ENCODE results near the gene MINDY1. TPM values are rescaled to one million over a fixed set of nuclear protein-coding genes. Genes with fewer than 3 reads are reported as not detected.

The MINDY1 gene
- total and polyA plus RNA-seq, 9 of the 15 experiments (the other 6 are each of a cell fraction or from before 2014, with no cell fraction given) = 0.49 to 11.0 (median 6.0) TPM

DNA sequence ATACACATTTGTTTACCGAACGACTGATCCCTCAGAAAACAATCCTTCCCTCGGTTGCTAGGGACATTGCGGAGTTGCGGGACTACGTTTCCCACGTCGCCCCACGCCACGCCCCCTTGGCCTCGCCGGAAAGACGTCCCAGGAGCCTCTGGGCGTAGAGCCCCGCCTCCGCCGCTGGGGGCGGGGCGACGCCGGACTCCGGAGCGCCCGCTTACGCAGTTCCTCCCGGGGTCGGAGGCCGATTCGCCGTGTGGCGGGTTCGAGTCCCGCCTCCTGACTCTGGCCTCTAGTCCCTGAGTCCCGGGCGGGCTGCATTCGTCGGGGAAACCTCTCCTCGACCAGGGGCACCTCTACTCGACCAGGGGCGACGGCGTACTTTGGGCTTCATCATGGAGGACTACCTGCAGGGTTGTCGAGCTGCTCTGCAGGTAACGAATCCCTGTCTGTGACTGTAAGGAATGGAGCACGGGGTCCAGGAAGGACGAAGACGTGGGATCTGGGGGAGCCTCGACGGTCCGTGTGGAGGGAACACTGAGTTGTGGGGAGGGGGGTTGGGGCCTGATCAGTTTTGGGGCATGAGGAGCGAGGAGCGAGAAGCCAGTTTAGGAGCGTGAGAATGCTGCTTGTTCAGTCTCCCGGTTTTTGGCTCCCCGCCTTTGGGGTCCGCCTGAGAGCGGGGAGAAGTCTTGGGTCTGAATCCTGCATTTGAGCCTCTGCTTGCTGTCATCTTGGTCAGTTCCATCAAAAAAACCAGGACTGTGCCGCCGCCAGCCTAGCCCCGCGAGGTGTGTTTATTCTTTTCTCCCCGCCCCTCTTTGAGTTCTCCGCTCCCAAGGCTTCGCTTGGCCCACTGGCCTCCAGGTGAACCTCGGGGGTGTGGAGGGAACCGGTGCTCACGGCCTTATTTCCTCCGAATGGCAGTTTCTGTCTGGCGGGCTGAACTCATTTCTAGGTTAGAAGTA is 1.8 kb upstream of the MINDY1 start, which contains the start of gene PRUNE1 (continued):
- TF ChIP-seq, protein P1, sequence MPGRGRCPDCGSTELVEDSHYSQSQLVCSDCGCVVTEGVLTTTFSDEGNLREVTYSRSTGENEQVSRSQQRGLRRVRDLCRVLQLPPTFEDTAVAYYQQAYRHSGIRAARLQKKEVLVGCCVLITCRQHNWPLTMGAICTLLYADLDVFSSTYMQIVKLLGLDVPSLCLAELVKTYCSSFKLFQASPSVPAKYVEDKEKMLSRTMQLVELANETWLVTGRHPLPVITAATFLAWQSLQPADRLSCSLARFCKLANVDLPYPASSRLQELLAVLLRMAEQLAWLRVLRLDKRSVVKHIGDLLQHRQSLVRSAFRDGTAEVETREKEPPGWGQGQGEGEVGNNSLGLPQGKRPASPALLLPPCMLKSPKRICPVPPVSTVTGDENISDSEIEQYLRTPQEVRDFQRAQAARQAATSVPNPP (IDR thresholded peaks at IDR 0.05; ENCODE audit: borderline replicate concordance, insufficient read depth, insufficient read length) = no peak
- TF ChIP-seq ZNF644 (tag; IDR thresholded peaks at IDR 0.05; ENCODE audit: low read depth) = no peak
- no peak for TF ChIP-seq SMARCA4 (IDR thresholded peaks at IDR 0.05)
- TF ChIP-seq CEBPG (CRISPR knock-in tag; IDR thresholded peaks at IDR 0.05) = peak; percentile 53; the same call in 1 of the 2 replicates
- TF ChIP-seq CEBPG (tag; conservative IDR thresholded peaks at IDR 0.05 in 1 of 2, IDR thresholded peaks at IDR 0.05 in 1 of 2) = no peak
- TF ChIP-seq ZNF586 (CRISPR knock-in tag; conservative IDR thresholded peaks at IDR 0.05) = no peak
- TF ChIP-seq, protein P2, sequence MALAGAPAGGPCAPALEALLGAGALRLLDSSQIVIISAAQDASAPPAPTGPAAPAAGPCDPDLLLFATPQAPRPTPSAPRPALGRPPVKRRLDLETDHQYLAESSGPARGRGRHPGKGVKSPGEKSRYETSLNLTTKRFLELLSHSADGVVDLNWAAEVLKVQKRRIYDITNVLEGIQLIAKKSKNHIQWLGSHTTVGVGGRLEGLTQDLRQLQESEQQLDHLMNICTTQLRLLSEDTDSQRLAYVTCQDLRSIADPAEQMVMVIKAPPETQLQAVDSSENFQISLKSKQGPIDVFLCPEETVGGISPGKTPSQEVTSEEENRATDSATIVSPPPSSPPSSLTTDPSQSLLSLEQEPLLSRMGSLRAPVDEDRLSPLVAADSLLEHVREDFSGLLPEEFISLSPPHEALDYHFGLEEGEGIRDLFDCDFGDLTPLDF (CRISPR knock-in tag; IDR thresholded peaks at IDR 0.05) = no peak
- TF ChIP-seq SLC30A9 (CRISPR knock-in tag; IDR thresholded peaks at IDR 0.05) = no peak
- no peak for TF ChIP-seq PRMT5 (CRISPR knock-in tag; IDR thresholded peaks at IDR 0.05)
- TF ChIP-seq PYGO2 (tag; IDR thresholded peaks at IDR 0.05) = no peak
- peak; percentile 86 for TF ChIP-seq RFX1 (IDR thresholded peaks at IDR 0.05)
- TF ChIP-seq, protein P3, sequence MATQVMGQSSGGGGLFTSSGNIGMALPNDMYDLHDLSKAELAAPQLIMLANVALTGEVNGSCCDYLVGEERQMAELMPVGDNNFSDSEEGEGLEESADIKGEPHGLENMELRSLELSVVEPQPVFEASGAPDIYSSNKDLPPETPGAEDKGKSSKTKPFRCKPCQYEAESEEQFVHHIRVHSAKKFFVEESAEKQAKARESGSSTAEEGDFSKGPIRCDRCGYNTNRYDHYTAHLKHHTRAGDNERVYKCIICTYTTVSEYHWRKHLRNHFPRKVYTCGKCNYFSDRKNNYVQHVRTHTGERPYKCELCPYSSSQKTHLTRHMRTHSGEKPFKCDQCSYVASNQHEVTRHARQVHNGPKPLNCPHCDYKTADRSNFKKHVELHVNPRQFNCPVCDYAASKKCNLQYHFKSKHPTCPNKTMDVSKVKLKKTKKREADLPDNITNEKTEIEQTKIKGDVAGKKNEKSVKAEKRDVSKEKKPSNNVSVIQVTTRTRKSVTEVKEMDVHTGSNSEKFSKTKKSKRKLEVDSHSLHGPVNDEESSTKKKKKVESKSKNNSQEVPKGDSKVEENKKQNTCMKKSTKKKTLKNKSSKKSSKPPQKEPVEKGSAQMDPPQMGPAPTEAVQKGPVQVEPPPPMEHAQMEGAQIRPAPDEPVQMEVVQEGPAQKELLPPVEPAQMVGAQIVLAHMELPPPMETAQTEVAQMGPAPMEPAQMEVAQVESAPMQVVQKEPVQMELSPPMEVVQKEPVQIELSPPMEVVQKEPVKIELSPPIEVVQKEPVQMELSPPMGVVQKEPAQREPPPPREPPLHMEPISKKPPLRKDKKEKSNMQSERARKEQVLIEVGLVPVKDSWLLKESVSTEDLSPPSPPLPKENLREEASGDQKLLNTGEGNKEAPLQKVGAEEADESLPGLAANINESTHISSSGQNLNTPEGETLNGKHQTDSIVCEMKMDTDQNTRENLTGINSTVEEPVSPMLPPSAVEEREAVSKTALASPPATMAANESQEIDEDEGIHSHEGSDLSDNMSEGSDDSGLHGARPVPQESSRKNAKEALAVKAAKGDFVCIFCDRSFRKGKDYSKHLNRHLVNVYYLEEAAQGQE (IDR thresholded peaks at IDR 0.05; ENCODE audit: borderline replicate concordance) = no peak
- TF ChIP-seq, protein P3 (CRISPR knock-in tag; IDR thresholded peaks at IDR 0.05; ENCODE audit: low read depth) = peak; percentile 56; the same call in 1 of the 2 replicates
- TF ChIP-seq EP400 (IDR thresholded peaks at IDR 0.05) = peak; percentile 65
- TF ChIP-seq KAT7 (CRISPR knock-in tag; IDR thresholded peaks at IDR 0.05; ENCODE audit: borderline replicate concordance) = peak; percentile 33; the same call in 1 of the 2 replicates
- TF ChIP-seq SMAD4 (CRISPR knock-in tag; conservative IDR thresholded peaks at IDR 0.05) = no peak; the same call in none of the 2 replicates
- peak; percentile 74 for TF ChIP-seq SAP30 (IDR thresholded peaks at IDR 0.05; ENCODE audit: borderline replicate concordance, insufficient read depth, low read depth, low read length, poor library complexity, severe bottlenecking)

Data from K562 (cell line).